SJSA1 (cell line): ENCODE data around the gene DSE. TPM values are rescaled to one million over a fixed set of nuclear protein-coding genes. Genes with fewer than 3 reads are reported as not detected.

Source experiments
- DNase-seq, 2 experiments: peaks; one replicate each; pipeline ENCODE4 v3.0.0-alpha.2; 2015 to 2020; ENCODE audit warnings: low spot score in 2 of 2, low read depth in 1 of 2
- H3K27ac ChIP-seq: fragments of 250-450 bp; sonication (Bioruptor Pico); 2 replicates; pipeline ENCODE4 v1.5.1; 2020; ENCODE audit warnings: mild to moderate bottlenecking, moderate library complexity
- H3K27me3 ChIP-seq: fragments of 250-450 bp; sonication (Bioruptor Pico); replicated peaks from 2 replicates; pipeline ENCODE4 v1.5.1; 2020; ENCODE audit warnings: mild to moderate bottlenecking, moderate library complexity
- H3K36me3 ChIP-seq: fragments of 250-450 bp; sonication (Bioruptor Pico); 2 replicates; pipeline ENCODE4 v1.5.1; 2020; ENCODE audit warnings: mild to moderate bottlenecking
- H3K4me1 ChIP-seq: fragments of 250-450 bp; sonication (Bioruptor Pico); replicated peaks from 2 replicates; pipeline ENCODE4 v1.6.1; 2021; ENCODE audit warnings: mild to moderate bottlenecking
- H3K4me3 ChIP-seq: fragments of 250-450 bp; sonication (Bioruptor Pico); 2 replicates; pipeline ENCODE4 v1.5.1; 2020; ENCODE audit warnings: mild to moderate bottlenecking
- H3K9me3 ChIP-seq: fragments of 250-450 bp; sonication (Bioruptor Pico); replicated peaks from 2 replicates; pipeline ENCODE4 v1.5.1; 2020; ENCODE audit warnings: mild to moderate bottlenecking
- total RNA-seq: library from RNA; depleted of rRNA; stranded (reverse); fragments of >200 nt; shearing (Covaris generic); gene quantifications from 2 replicates; pipeline ENCODE4 v1.2.3, GENCODE V29; 2014; rRNA removed

DSE gene
- total RNA-seq, 1 experiment from 2014 or later, result 35.1 TPM

DNA sequence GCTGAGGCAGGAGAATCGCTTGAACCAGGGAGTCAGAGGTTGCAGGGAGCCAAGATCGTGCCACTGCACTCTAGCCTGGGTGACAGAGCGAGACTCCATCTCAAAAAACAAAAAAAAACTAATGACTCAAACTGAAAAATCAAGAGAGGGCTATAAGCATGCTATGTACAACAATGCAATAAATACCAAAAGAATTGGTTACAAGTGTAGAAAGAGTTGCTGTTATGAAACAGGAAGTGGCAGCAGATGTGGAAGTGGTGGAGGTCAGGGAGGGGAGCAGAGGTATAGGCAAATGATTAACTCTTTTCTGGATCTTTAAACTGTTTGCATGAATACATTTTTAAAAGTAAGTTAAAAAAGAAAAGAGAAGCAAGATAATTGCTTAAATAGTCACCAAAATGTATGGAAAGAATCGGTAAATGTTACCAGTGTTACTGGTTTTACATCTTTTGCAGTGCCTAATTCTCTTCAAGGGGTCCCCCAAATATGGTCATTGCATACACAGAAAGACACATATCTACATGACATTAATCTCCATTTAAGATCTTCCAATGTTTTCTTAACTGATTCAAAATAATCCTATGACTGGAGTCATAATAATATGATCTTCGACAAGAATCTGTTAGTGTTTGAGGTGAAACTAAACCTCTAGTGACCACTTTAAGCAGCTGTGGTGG is 105.4 kb downstream of the DSE start:
- Histone ChIP-seq H3K36me3 (no peaks in the 10 kb centered on the region), H3K27ac (no peak overlapping the region), H3K27me3 (0 out of 2 replicates have a peak, but pooled peaks cover 9% of the 10 kb centered on the region), H3K9me3 (no peaks in the 10 kb centered on the region), H3K4me3 (no peak overlapping the region), H3K4me1 (no peaks in the 10 kb centered on the region)
- no peak for DNase-seq

- Histone ChIP-seq H3K27me3 (peaks cover 9% of the 10 kb centered on the region), H3K4me3 (no peak overlapping the region), H3K4me1 (no peaks in the 10 kb centered on the region), H3K27ac (no peak overlapping the region), H3K36me3 (no peaks in the 10 kb centered on the region), H3K9me3 (no peaks in the 10 kb centered on the region)
- no peak for DNase-seq
Observed at GRCh38 chr6:116482780-116483179, 112.0 kb downstream of the DSE start.

GRCh38 chr6:116483616-116484015 is 112.9 kb downstream of the DSE start:
- no peaks in the 10 kb centered on the region for H3K9me3 ChIP-seq
- no peak for DNase-seq
- H3K4me3 ChIP-seq, result no peak overlapping the region
- H3K27me3 ChIP-seq, result peaks cover 9% of the 10 kb centered on the region
- H3K4me1 ChIP-seq, result no peaks in the 10 kb centered on the region
- H3K27ac ChIP-seq, result no peak overlapping the region
- no peaks in the 10 kb centered on the region for H3K36me3 ChIP-seq

- H3K4me3 ChIP-seq, result no peak overlapping the region
- peaks cover 9% of the 10 kb centered on the region for H3K27me3 ChIP-seq
- H3K36me3 ChIP-seq, result no peaks in the 10 kb centered on the region
- no peaks in the 10 kb centered on the region for H3K9me3 ChIP-seq
- H3K4me1 ChIP-seq, result no peaks in the 10 kb centered on the region
- DNase-seq, result no peak
- no peak overlapping the region for H3K27ac ChIP-seq
Observed at GRCh38 chr6:116485559-116486184, 114.9 kb downstream of the DSE start.

DNA sequence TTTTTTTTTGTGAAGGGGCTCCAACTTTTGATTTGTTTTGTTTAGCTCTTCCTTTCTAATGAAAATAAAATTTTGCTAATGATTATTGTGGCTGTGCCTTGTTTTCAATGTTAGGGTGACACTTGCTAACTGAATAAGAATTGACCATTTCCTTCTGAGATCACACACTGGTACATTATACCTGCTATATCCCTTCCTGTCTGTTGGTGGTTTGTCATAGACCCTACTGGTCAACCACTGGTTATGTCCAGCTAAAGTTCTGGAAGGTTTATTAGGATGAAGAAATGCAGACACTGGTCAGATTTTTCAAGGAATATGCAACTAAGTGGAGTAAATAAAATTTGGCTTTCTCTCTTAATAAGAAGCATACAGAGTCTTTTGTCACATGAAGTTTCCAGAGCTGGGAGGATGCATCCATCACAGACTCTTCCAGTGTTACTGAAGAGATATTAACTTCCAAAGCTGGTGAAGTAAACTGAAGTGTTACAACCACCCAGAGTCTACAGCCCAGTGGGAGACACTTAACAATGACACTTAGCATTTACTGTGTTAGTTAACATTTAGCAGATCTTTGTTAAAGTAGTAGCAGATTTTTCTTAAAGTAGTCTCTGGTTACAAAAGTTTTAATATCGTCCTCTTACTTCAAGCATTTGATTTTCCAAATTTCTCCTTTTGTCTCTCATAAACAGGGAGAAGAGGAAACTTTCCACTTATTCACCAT is 121.0 kb downstream of the DSE start:
- no peak for DNase-seq
- no peaks in the 10 kb centered on the region for H3K36me3 ChIP-seq
- no peaks in the 10 kb centered on the region for H3K4me1 ChIP-seq
- H3K27me3 ChIP-seq, result no peaks in the 10 kb centered on the region
- no peaks in the 10 kb centered on the region for H3K9me3 ChIP-seq
- no peak overlapping the region for H3K27ac ChIP-seq
- H3K4me3 ChIP-seq, result no peak overlapping the region

DNA sequence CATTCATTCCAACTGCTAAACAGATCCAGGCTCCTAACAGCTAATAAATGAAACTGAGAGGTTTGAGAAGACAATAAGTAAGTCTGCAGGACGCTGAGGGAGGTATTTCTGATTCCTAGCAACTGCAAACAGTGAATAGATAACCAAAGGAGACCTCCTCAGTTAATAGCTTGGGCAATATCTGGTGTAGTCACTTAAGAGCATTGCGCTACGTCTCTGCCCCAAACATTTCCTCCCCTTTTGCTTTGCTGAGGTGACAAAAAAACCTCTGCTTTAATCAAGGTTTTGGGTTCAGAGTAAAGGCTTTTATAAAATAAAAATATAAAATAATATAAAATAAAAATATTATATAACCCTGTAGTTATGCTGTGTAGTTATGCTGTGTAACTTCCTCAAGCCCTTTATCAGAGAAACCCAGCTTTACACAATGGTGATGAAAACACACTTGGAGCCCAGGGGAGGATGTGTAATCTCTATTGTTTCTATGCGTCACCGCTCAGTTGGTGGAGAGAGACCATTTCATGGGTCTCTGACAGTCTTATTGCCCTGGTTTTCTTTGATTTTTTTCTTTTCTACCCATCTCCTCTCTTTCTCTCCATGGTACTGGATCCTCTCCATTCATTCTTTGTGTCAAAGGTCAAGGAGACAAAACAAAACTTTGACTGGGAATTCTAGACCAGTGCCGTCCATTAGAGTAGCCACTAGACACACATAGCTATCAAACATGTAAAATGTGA is 121.8 kb downstream of the DSE start:
- no peak overlapping the region for H3K4me3 ChIP-seq
- DNase-seq, result no peak
- H3K27ac ChIP-seq, result no peak overlapping the region
- no peaks in the 10 kb centered on the region for H3K27me3 ChIP-seq
- no peaks in the 10 kb centered on the region for H3K9me3 ChIP-seq
- no peaks in the 10 kb centered on the region for H3K36me3 ChIP-seq
- H3K4me1 ChIP-seq, result no peaks in the 10 kb centered on the region

Other genes starting within 250 kb of the DSE start
- gene COL10A1, start 244.8 kb upstream of the DSE start, total RNA-seq, result 0.32 TPM in 1 of 2 replicates, not detected in the other
- gene TSPYL4, start 116.9 kb upstream of the DSE start, total RNA-seq, result 16.7 and 23.1 TPM in 2 replicates
- gene TSPYL1, start 91.0 kb upstream of the DSE start, total RNA-seq, result 58.7 and 65.1 TPM in 2 replicates
- gene CALHM6, start 90.4 kb downstream of the DSE start, total RNA-seq, result not detected in 2 replicates
- gene CALHM5, start 140.7 kb downstream of the DSE start, total RNA-seq, result 6.2 and 7.2 TPM in 2 replicates
- gene TRAPPC3L, start 174.7 kb downstream of the DSE start, total RNA-seq, result 0.06 TPM in 1 of 2 replicates, not detected in the other
- gene CALHM4, start 182.8 kb downstream of the DSE start, total RNA-seq, result not detected in 2 replicates
- gene RWDD1, start 200.6 kb downstream of the DSE start, total RNA-seq, result 66.2 and 93.5 TPM in 2 replicates
- gene RSPH4A, start 245.5 kb downstream of the DSE start, total RNA-seq, result 0.05 TPM in 1 of 2 replicates, not detected in the other